ENCODE results near the gene ARL15.

DNA sequence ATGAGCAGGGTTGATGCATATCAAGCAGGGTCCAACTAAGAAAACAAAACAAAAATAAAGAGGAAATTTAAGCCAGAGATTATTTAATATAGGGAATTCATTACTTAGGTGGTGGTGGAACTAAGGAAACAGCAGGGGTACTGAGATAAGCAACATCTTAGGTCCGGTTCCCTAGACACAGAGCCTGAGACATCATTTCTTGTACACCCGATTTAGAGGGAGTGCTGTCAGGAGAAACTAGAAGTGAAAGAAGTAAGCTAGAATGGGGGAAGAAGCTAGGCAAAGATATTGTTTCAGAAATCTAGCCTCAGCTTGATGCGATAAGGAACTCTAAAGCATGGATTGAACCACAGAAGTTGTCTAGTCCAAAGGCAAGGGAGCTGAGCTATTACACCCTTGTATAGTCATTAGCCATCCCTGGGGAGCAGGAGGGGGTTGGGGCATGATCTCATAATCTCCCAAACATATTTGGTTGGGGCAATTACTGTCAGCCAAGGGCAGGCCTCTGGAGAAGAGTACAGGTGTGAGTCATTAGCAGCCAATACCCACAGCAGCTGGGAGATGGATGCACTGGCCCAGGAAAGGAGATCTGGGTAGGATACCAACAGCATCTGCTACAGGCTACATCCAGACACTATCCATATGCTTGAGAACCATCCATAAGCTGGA lies 194.5 kb downstream of the ARL15 start:
- TF ChIP-seq GATA2 (IDR thresholded peaks at IDR 0.05; ENCODE audit: low read depth, low read length) (peak; percentile 15; the same call in 1 of the 2 replicates), GATA3 (IDR thresholded peaks at IDR 0.05; ENCODE audit: low read depth, low read length) (no peak)

Measured in SH-SY5Y (cell line).